ENCODE data around the gene RAB11A.

DNA sequence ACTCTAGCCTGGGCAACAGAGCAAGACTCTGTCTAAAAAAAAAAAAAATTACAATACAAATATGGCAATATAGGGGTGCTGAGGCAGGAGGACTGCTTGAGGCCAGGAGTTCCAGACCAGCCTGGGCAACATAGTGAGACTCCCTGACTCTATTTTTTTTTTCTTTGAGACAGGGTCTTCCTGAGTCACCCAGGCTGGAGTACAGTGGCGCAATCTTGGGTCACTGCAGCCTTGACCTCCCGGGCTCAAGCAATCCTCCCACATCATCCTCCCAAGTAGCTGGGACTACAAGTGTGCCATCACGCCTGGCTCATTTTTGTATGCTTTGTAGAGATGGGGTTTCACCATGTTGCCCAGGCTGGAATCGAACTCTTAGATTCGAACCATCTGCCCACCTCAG lies 17.3 kb upstream of the RAB11A start:
- TF ChIP-seq, protein P1, sequence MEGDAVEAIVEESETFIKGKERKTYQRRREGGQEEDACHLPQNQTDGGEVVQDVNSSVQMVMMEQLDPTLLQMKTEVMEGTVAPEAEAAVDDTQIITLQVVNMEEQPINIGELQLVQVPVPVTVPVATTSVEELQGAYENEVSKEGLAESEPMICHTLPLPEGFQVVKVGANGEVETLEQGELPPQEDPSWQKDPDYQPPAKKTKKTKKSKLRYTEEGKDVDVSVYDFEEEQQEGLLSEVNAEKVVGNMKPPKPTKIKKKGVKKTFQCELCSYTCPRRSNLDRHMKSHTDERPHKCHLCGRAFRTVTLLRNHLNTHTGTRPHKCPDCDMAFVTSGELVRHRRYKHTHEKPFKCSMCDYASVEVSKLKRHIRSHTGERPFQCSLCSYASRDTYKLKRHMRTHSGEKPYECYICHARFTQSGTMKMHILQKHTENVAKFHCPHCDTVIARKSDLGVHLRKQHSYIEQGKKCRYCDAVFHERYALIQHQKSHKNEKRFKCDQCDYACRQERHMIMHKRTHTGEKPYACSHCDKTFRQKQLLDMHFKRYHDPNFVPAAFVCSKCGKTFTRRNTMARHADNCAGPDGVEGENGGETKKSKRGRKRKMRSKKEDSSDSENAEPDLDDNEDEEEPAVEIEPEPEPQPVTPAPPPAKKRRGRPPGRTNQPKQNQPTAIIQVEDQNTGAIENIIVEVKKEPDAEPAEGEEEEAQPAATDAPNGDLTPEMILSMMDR (IDR thresholded peaks at IDR 0.05) = no peak
- no peak for TF ChIP-seq POLR2A (IDR thresholded peaks at IDR 0.05)
- TF ChIP-seq POLR2AphosphoS5 (IDR thresholded peaks at IDR 0.05) = no peak
- no peak for TF ChIP-seq EP300 (IDR thresholded peaks at IDR 0.05)
